SJCRH30 (cell line): Measurements from ENCODE around the gene CGB3. TPM values are rescaled to one million over a fixed set of nuclear protein-coding genes. Genes with fewer than 3 reads are reported as not detected.
A peak's percentile ranks its signal among the peaks of the same experiment; 100 is the strongest.

Experiments
- DNase-seq, 2 experiments: peaks; one replicate each; pipeline ENCODE4 v3.0.0-alpha.2; 2015 to 2020
- H3K27ac ChIP-seq: fragments of 250-450 bp; sonication (Bioruptor Pico); 2 replicates; pipeline ENCODE4 v1.5.1; 2020; ENCODE audit warnings: mild to moderate bottlenecking, moderate library complexity
- H3K27me3 ChIP-seq: fragments of 250-450 bp; sonication (Bioruptor Pico); 2 replicates; pipeline ENCODE4 v1.5.1; 2020; ENCODE audit warnings: mild to moderate bottlenecking, moderate library complexity
- H3K36me3 ChIP-seq: fragments of 250-450 bp; sonication (Bioruptor Pico); 2 replicates; pipeline ENCODE4 v1.5.1; 2020; ENCODE audit warnings: mild to moderate bottlenecking, moderate library complexity
- H3K4me1 ChIP-seq: fragments of 250-450 bp; sonication (Bioruptor Pico); 2 replicates; pipeline ENCODE4 v1.5.1; 2020; ENCODE audit warnings: mild to moderate bottlenecking, moderate library complexity
- H3K4me3 ChIP-seq: fragments of 250-450 bp; sonication (Bioruptor Pico); 2 replicates; pipeline ENCODE4 v1.5.1; 2020; ENCODE audit warnings: mild to moderate bottlenecking, moderate library complexity
- H3K9me3 ChIP-seq: fragments of 250-450 bp; sonication (Bioruptor Pico); replicated peaks from 2 replicates; pipeline ENCODE4 v1.5.1; 2020; ENCODE audit warnings: mild to moderate bottlenecking, moderate library complexity
- total RNA-seq: library from RNA; depleted of rRNA; stranded (reverse); fragments of >200 nt; shearing (Covaris generic); gene quantifications from 2 replicates; pipeline ENCODE4 v1.2.3, GENCODE V29; 2014

Gene CGB3
- total RNA-seq, 1 experiment from 2014 or later: not detected

DNA sequence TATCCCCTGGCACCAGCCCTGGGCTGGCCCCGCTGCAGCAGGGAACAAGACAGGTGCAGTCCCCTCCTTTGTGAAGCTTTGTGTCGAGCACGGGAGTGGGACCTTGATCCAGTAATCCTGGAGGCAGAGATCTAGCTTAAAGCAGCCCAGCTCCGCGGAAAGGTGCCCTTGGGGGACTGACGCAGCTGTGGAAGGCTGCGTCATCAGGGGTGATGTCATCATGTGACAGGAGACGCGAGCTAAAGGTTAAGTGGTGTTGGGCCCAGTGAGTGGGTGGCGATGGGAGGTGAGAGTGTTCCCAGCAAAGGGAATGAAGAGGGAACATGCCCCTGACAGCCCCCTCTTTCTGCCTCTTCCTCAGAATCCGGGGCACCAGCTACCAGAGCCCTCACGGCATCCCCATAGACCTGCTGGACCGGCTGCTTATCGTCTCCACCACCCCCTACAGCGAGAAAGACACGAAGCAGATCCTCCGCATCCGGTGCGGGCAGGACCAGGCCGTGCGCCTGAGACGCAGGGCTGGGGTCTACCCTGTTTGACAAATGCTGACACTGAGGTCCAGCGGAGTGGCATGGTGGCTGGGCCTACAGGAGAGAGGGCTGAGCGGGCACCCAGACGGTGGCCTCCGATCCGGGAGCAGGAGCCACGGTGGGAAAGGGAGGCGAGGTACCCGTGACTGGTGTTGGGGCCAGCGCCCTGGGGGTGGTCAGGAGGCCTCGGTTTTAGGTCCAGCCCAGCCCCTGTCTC lies 9.8 kb downstream of the CGB3 start:
- no peaks in the 10 kb centered on the region for H3K27me3 ChIP-seq
- no peak overlapping the region for H3K4me3 ChIP-seq
- peaks cover 24% of the 10 kb centered on the region for H3K36me3 ChIP-seq
- no peaks in the 10 kb centered on the region for H3K9me3 ChIP-seq
- H3K27ac ChIP-seq: no peak overlapping the region
- no peak for DNase-seq
- H3K4me1 ChIP-seq: no peaks in the 10 kb centered on the region

DNA sequence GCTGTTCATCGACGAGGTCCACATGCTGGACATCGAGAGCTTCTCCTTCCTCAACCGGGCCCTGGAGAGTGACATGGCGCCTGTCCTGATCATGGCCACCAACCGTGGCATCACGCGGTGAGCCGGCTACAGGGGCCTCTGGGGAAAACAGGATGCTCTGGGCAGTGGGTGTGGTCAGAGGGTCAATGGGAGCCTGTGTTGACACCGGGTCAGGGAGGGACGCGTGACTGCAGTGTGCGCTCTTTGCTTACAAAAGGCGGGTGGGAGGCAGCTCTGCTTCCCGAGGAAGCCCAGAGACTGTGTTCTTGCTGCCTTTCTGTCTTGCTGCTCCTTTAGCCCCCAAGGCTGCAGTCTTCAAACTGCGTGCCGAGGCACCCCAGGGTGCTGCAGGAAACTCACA lies 12.9 kb downstream of the CGB3 start:
- H3K36me3 ChIP-seq: peaks cover 29% of the 10 kb centered on the region
- no peaks in the 10 kb centered on the region for H3K9me3 ChIP-seq
- no peaks in the 10 kb centered on the region for H3K27me3 ChIP-seq
- H3K27ac ChIP-seq: no peak overlapping the region
- H3K4me1 ChIP-seq: no peaks in the 10 kb centered on the region
- no peak for DNase-seq
- H3K4me3 ChIP-seq: no peak overlapping the region

DNA sequence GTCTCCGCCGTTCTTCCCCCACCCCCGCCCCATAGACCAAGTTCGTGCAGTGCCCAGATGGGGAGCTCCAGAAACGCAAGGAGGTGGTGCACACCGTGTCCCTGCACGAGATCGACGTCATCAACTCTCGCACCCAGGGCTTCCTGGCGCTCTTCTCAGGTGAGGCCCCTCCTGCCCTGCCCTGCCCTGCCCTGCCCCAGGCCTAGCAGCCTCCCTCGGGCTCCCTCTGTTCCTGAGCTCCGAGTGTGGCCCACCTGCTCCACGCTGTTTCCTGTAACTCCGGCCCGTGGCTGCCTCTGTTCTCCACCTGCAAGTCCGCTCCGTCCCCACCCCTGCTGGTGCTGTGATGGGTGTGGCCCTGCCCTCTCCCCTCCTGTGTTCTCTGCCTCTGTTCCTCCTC lies 13.7 kb downstream of the CGB3 start:
- no peaks in the 10 kb centered on the region for H3K9me3 ChIP-seq
- H3K27me3 ChIP-seq: no peaks in the 10 kb centered on the region
- DNase-seq: no peak
- peaks cover 35% of the 10 kb centered on the region for H3K36me3 ChIP-seq
- H3K4me1 ChIP-seq: no peaks in the 10 kb centered on the region
- H3K27ac ChIP-seq: no peak overlapping the region
- H3K4me3 ChIP-seq: no peak overlapping the region

DNA sequence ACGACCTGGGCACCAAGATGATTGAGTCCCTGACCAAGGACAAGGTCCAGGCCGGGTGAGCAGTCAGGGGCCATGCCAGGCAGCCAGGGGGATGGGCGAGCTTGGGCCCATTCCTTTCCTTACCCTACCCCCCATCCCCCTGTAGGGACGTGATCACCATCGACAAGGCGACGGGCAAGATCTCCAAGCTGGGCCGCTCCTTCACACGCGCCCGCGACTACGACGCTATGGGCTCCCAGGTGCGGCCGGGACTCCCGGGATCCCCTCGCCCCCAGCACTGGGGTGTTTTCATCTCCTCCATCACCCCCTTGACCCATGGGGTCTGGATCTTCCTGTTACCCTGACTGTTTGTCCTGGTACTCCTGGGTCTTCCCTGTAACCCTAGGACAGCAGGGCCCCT lies 14.3 kb downstream of the CGB3 start:
- Histone ChIP-seq H3K27me3 (no peaks in the 10 kb centered on the region), H3K27ac (no peak overlapping the region), H3K4me3 (no peak overlapping the region), H3K36me3 (peaks cover 31% of the 10 kb centered on the region), H3K9me3 (no peaks in the 10 kb centered on the region), H3K4me1 (no peaks in the 10 kb centered on the region)
- no peak for DNase-seq

DNA sequence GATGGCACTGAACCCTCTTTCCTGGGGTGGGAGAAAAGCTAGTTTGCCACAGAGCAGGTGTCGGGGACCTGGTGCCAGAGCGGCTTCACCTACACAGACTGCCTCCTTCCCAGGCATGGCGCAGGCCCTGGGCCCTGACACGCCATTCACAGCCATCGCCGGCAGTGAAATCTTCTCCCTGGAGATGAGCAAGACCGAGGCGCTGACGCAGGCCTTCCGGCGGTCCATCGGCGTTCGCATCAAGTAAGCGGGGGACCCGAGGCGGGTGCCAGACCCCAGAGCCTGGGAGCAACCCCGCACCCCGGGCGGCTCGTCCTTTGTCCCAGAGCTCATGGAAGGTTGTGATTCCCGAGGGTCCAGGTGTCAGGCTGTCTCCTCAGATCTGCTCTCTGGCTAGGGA lies 17.2 kb downstream of the CGB3 start:
- no peaks in the 10 kb centered on the region for H3K4me1 ChIP-seq
- no peak for DNase-seq
- H3K27ac ChIP-seq: no peak overlapping the region
- H3K36me3 ChIP-seq: peaks cover 37% of the 10 kb centered on the region
- no peak overlapping the region for H3K4me3 ChIP-seq
- no peaks in the 10 kb centered on the region for H3K9me3 ChIP-seq
- H3K27me3 ChIP-seq: no peaks in the 10 kb centered on the region

DNA sequence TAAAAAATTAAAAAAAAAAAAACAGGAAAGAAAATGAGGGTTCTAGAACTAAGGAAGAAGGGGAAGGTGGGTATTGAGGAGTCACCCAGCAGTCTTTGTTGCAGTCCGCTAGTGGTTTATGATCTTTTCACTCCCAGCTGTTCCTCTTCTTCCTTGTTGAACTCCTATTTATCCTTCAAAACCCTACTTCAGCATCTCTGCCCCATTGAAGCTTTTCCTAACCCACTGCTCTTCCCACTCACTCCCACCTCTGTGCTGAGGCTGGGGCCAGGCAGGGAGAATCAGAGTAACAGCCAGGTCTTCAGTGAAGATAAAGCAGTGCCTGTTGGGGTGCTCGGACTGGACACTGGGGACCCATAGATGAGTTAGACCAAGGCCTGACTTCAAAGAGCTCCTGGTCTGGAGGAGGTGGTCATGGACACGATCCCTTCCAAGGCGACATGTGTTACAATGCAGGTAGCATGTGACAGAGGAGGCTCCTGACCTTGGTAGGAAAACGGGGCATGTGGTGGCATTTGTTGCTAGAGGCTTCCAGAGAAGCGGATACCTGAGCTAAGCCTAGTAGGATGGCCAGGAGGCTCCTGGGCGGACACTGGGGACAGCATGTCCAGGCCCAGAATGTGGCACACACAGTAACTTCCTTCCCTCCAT lies 19.0 kb downstream of the CGB3 start:
- no peak for DNase-seq
- Histone ChIP-seq H3K27ac (no peak overlapping the region), H3K36me3 (peaks cover 29% of the 10 kb centered on the region), H3K4me1 (no peaks in the 10 kb centered on the region), H3K27me3 (no peaks in the 10 kb centered on the region), H3K4me3 (no peak overlapping the region), H3K9me3 (no peaks in the 10 kb centered on the region)

DNA sequence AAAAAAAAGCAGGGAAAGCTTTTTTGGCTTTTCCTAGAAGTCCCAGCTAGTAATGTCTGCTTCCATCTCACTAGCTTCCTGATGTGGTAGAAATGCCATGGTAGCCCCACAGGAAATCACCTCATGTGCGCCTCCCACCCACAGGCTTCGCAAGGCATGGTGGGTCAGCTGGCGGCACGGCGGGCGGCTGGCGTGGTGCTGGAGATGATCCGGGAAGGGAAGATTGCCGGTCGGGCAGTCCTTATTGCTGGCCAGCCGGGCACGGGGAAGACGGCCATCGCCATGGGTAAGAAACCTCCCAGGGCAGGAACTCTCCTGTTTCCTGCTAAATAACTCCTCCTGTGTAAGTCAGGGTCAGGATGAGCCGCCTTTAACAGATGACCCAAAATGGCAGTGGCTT lies 20.0 kb downstream of the CGB3 start:
- DNase-seq: no peak
- Histone ChIP-seq H3K27ac (no peak overlapping the region), H3K4me3 (no peak overlapping the region), H3K36me3 (peaks cover 24% of the 10 kb centered on the region), H3K4me1 (no peaks in the 10 kb centered on the region), H3K9me3 (no peaks in the 10 kb centered on the region), H3K27me3 (no peaks in the 10 kb centered on the region)

DNA sequence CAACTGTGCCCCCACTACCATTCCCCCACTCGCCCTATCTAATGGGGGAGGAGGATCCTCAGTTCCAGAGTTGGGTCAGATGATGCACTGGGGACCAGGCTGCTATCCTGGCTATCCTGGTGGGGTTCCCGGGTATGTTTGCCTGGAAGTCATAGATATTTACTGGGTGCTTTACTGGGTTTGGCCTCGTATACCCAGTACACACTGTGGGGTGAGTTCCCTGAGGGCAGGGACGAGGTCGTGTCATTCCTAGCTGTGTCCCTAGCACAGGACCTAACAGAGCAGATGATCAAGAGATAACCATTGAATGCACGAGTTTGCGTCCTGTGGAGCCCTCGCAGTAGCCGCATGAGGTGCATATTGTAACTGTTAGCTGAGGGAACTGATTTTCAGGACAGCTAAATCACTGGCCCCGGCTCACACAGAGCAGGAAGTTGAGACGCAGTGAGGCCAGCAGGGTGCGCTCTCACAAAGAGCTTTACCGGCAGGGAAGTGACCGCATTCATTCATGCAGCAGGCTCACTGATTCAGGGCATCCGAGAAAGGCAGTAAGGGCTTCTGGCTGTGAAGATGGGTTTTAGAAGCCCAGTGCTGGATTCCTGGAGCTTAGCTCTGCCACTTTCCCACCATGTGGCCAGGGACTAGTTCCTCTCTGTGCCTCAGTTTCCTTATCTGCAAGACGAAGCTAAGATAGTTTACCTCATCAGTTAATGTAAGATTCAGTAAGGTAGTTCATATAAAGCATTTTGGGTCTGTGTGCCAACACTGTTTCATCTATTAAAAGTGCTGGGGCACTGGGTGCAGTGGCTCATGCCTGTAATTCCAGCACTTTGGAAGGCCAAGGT lies 24.4 kb downstream of the CGB3 start:
- Histone ChIP-seq H3K4me3 (no peak overlapping the region), H3K27me3 (no peaks in the 10 kb centered on the region), H3K36me3 (peaks cover 12% of the 10 kb centered on the region; the same call in 1 of the 2 replicates), H3K9me3 (no peaks in the 10 kb centered on the region), H3K4me1 (no peaks in the 10 kb centered on the region), H3K27ac (no peak overlapping the region)
- peak; percentile 48 to 59 for DNase-seq

DNA sequence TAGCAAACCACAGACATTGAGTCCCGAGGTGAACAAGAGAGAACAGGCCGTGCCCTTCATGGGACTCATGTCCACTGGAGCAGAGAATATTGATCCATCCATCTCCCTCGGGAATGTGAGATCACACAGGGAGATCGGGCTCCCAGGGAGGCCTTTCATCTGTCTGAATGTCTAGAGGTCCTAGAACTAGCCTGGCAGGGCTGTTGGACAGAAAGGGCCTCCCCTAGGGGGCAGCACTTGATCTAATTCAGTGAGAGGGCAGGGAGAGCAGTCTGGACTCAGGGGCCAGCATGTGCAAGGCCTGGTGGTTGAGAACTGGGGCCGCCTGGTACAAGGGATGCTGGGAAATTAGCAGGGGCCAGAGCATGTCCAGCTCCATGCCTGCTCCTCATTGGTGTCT lies 26.2 kb downstream of the CGB3 start:
- H3K36me3 ChIP-seq: peaks cover 7% of the 10 kb centered on the region; the same call in 1 of the 2 replicates

DNA sequence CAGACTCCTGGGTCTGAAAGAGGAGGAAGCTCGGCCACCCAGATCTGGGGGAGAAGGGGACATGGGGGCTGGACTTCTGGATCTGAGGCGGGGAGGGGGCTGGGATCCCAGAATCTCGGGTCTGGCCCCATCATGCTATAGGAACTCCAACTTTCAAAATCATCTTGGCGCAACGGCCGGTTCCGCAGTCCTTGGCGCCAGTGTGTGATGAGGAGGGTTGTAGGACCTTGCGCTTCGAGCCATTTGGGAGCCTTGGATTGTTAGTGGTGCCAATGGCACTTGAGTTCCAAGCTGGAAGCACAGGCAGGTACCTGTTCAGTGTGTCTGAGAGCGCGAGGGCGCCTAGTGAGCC lies 30.1 kb downstream of the CGB3 start:
- Histone ChIP-seq H3K9me3 (no peaks in the 10 kb centered on the region), H3K27me3 (no peaks in the 10 kb centered on the region), H3K36me3 (no peaks in the 10 kb centered on the region; the same call in 1 of the 2 replicates), H3K4me3 (peak overlapping the region; percentile 63), H3K27ac (peak overlapping the region; percentile 51), H3K4me1 (peaks cover 12% of the 10 kb centered on the region)
- no peak for DNase-seq

More for the DNA sequence above, 26.2 kb downstream of the CGB3 start:
- Histone ChIP-seq H3K27ac (no peak overlapping the region), H3K4me3 (no peak overlapping the region), H3K27me3 (no peaks in the 10 kb centered on the region), H3K4me1 (no peaks in the 10 kb centered on the region), H3K9me3 (no peaks in the 10 kb centered on the region)
- peak; percentile 81 to 84 for DNase-seq

DNA sequence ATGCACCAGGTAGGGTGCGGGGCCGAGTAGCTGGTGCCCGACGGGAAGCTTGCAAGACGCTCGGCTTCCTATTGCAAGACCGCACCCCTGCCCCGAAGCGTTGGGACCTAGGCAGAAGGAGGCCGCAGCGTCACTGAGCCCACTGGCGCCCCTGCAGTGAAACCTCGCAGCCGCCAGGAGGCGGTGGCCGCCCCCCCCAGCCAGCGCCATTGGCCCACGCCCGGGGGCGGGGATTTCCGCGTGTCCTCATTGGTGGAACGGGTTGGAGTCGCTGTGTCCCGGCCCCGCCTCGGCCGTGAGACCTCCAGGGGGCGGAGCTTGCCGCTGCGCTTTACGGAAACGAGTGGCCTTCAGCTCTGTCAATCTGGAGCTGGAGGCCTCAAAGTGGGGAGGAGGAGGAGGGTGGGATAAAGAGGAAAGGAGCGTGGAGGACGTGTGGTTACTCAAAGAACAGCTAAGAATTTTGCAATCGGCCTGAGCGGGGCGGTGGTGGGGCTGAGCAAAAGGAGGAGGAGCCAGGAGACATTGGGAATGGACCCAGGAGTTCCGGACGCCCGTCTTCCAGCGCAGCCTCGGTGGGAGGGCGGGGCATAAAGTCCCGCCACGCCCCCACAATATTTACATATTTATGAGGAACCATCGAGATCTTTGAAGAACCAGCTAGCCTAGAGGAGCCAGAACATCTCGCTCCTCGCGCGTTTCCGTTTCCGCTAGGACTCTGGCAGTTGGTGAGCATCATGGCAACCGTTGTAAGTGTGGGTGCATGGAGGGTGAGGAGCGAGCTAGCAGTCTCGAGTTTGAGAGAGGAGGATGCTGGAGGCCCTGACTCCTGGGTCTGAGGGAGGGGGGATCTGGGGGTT lies 30.7 kb downstream of the CGB3 start, which contains the start of the genes GYS1 and RUVBL2:
Gene GYS1, minus strand, starts transcription at position 135 of the 860 bp plus-strand sequence. CDS start 197 bp downstream, outside the sequence.
Gene RUVBL2, plus strand, starts transcription at position 713 of the 860 bp plus-strand sequence. Its CDS starts 25 bp downstream, at position 738.
- peaks cover 12% of the 10 kb centered on the region for H3K4me1 ChIP-seq

DNA sequence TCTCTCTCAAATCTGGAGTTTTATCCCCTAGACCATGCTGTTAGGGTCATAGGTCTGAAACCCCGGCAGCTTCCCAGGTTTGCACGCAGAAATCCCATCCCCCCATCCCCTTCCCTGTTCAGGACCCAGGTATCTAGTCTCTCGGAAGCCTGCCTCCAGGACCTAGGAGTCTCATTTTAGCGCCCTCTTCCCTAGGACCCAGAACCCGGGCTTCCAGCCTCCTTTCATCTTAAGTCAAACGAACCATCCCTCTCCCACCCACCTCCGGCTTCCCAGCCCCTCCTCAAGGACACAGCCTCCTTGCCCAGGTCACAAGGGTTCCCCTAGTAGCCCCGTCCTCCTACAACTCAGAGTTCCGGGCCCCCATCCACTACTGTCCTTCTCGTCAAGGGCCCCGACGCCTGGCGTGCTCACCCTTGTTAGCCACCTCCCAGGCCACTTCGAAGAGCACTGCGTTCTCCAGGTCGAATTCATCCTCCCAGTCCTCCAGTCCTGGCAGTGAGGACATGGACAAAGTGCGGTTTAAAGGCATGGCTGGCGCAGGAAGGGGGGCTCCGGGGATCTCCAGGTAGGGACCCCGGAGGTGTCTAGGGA lies 31.5 kb downstream of the CGB3 start:
- Histone ChIP-seq H3K27me3 (no peaks in the 10 kb centered on the region), H3K4me1 (peaks cover 12% of the 10 kb centered on the region), H3K4me3 (peak overlapping the region; percentile 63), H3K36me3 (peaks cover 10% of the 10 kb centered on the region), H3K9me3 (no peaks in the 10 kb centered on the region), H3K27ac (peak overlapping the region; percentile 54)
- DNase-seq: no peak

More for the DNA sequence above, 30.7 kb downstream of the CGB3 start, which contains the start of the genes GYS1 and RUVBL2:
- no peaks in the 10 kb centered on the region for H3K27me3 ChIP-seq
- H3K36me3 ChIP-seq: peaks cover 5% of the 10 kb centered on the region; the same call in 1 of the 2 replicates
- peak; percentile 99 for DNase-seq
- H3K27ac ChIP-seq: peak within 1 kb of the TSS; percentile 54
- peak within 1 kb of the TSS; percentile 63 for H3K4me3 ChIP-seq
- H3K9me3 ChIP-seq: no peaks in the 10 kb centered on the region

DNA sequence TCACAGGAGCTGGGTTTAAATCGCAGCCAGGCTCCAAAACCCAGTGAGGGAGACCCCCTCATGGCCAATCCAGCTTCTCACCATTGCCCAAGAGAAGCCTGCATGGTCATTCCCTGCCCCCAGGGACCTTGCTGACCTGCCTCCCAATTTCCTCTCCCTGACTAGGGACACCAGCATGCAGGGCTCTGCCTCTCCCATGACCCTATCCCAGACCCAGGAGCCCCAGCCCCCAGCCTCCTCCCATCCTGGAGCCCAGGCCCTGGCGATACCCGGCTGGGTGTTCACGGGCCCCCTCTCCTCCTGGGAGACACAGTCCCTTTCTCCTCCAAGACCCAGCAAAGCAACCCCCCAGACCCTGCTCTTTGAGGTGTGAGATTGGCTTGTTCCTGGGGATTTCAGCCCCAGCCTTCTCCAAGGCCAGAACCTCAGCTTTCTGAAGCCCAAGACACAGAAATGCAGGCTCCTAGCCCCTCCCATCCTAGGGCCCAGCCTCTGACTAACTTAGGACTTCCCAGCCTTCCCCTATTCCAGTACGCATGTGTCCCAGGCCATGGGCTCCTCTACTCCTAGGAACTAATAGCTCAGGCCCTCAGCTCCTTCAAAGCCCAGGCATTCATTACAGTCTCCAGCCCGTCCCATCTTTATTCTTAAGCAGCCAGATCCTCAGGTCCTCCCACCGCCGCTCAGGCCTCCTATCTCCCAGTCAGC lies 32.1 kb downstream of the CGB3 start:
- Histone ChIP-seq H3K27ac (peak overlapping the region; percentile 54), H3K27me3 (no peaks in the 10 kb centered on the region), H3K4me1 (peaks cover 12% of the 10 kb centered on the region), H3K4me3 (peak overlapping the region; percentile 63), H3K9me3 (no peaks in the 10 kb centered on the region), H3K36me3 (peaks cover 13% of the 10 kb centered on the region)
- peak; percentile 70 to 79 for DNase-seq
